CD4-positive, alpha-beta T cell (primary cell): ENCODE data around the gene IGF2R. TPM values are rescaled to one million over a fixed set of nuclear protein-coding genes. Genes with fewer than 3 reads are reported as not detected.

Experiments
- ATAC-seq: fragments of 200-7000 bp; cut with Tn5 transposase; one replicate; pipeline ENCODE4 v1.10.0; 2022; ENCODE audit warnings: mild to moderate bottlenecking; ENCODE audit not compliant: poor library complexity
- CTCF ChIA-PET: fragments of 350-600 bp; sonication (Branson Sonifier 250); formaldehyde crosslinking; loops from one replicate; lab custom pipeline; 2021; ENCODE audit warnings: antibody characterized with exemption, inconsistent platforms; lab: Charles Lee
- POLR2A ChIA-PET: fragments of 350-600 bp; sonication (Branson Sonifier 250); formaldehyde crosslinking; loops from one replicate; lab custom pipeline; 2021; ENCODE audit warnings: antibody characterized with exemption, inconsistent platforms; lab: Charles Lee
- DNase-seq, 14 experiments: peaks; one replicate each; pipeline ENCODE4 v3.0.0-alpha.2; 2013 to 2020; ENCODE audit warnings: mixed read lengths in 2 of 14
- H3K27ac ChIP-seq, 2 donors: one replicate each; pipeline versions ENCODE4 v1.5.1 to v1.7.0; 2013; ENCODE audit warnings: low read length in 2 of 2, low read depth in 1 of 2, mild to moderate bottlenecking in 1 of 2
- H3K27me3 ChIP-seq, 2 experiments: 1 replicate in 1 of 2; 2 replicates in 1 of 2; pipeline versions ENCODE4 v1.6.1 to v1.7.0; 2013; ENCODE audit warnings: low read length in 2 of 2, control low read depth in 1 of 2, mild to moderate bottlenecking in 1 of 2, moderate library complexity in 1 of 2; ENCODE audit not compliant: insufficient read depth in 2 of 2, control insufficient read depth in 1 of 2
- H3K36me3 ChIP-seq: one replicate; pipeline ENCODE4 v1.6.1; 2013; ENCODE audit warnings: low read length, control low read depth; ENCODE audit not compliant: insufficient read depth
- H3K4me1 ChIP-seq: one replicate; pipeline ENCODE4 v1.6.1; 2013; ENCODE audit warnings: low read length, control low read depth; ENCODE audit not compliant: insufficient read depth
- H3K4me3 ChIP-seq: one replicate; pipeline ENCODE4 v1.5.1; 2013; ENCODE audit warnings: mild to moderate bottlenecking, low read length, moderate library complexity
- H3K9me3 ChIP-seq, 2 experiments: 1 replicate in 1 of 2; 2 replicates in 1 of 2; pipeline versions ENCODE4 v1.6.1 to v1.7.0; 2013; ENCODE audit warnings: low read length in 2 of 2, mild to moderate bottlenecking in 2 of 2, control low read depth in 1 of 2, moderate library complexity in 1 of 2; ENCODE audit not compliant: control insufficient read depth in 1 of 2, insufficient read depth in 1 of 2
- H3K27ac Mint-ChIP-seq: one replicate; pipeline ENCODE4 v1.8.0; 2020; ENCODE audit warnings: mixed read lengths
- H3K27me3 Mint-ChIP-seq: one replicate; pipeline ENCODE4 v1.8.0; 2021; ENCODE audit warnings: mixed read lengths
- H3K36me3 Mint-ChIP-seq: one replicate; pipeline ENCODE4 v1.8.0; 2021; ENCODE audit warnings: low read depth, mixed read lengths
- H3K4me1 Mint-ChIP-seq: one replicate; pipeline ENCODE4 v1.8.0; 2021; ENCODE audit warnings: low read depth, mixed read lengths
- H3K4me3 Mint-ChIP-seq: one replicate; pipeline ENCODE4 v1.8.0; 2020; ENCODE audit warnings: mild to moderate bottlenecking, mixed read lengths
- H3K9me3 Mint-ChIP-seq: one replicate; pipeline ENCODE4 v1.8.0; 2020; ENCODE audit warnings: mixed read lengths
- intact Hi-C, 2 experiments: fragments of 100-400 bp; cut with DNase I in 1 of 2; cut with micrococcal nuclease in 1 of 2; formaldehyde crosslinking; loops; one replicate each; pipeline versions ENCODE4 v1.15.1 to v1.9.0; 2023 to 2025; cut with DNase I, micrococcal nuclease
- total RNA-seq, 174 experiments: library from RNA in 2 of 174; stranded (reverse) in 2 of 174; gene quantifications; one replicate each; pipeline ENCODE4 v1.2.3 and lab custom pipeline; 2021 to 2026
- TF ChIP-seq, protein P1 (sequence below): fragments of 200-600 bp; IDR thresholded peaks from one replicate; pipeline ENCODE4 v1.8.0; 2022; ENCODE audit warnings: antibody characterized with exemption, mild to moderate bottlenecking

IGF2R gene
- total RNA-seq, 2 experiments from 2014 or later: 43.8 to 46.7 TPM

GRCh38 chr6:160027931-160028330, 59.0 kb downstream of the IGF2R start:
- Histone ChIP-seq H3K27ac (no peak overlapping the region), H3K4me1 (no peaks in the 10 kb centered on the region), H3K4me3 (no peak overlapping the region), H3K27me3 (no peaks in the 10 kb centered on the region), H3K9me3 (no peaks in the 10 kb centered on the region), H3K36me3 (peaks cover 75% of the 10 kb centered on the region)
- TF ChIP-seq, protein P1, sequence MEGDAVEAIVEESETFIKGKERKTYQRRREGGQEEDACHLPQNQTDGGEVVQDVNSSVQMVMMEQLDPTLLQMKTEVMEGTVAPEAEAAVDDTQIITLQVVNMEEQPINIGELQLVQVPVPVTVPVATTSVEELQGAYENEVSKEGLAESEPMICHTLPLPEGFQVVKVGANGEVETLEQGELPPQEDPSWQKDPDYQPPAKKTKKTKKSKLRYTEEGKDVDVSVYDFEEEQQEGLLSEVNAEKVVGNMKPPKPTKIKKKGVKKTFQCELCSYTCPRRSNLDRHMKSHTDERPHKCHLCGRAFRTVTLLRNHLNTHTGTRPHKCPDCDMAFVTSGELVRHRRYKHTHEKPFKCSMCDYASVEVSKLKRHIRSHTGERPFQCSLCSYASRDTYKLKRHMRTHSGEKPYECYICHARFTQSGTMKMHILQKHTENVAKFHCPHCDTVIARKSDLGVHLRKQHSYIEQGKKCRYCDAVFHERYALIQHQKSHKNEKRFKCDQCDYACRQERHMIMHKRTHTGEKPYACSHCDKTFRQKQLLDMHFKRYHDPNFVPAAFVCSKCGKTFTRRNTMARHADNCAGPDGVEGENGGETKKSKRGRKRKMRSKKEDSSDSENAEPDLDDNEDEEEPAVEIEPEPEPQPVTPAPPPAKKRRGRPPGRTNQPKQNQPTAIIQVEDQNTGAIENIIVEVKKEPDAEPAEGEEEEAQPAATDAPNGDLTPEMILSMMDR: no peak
- ATAC-seq (no peak), DNase-seq (no peak)
- CTCF ChIA-PET: no interaction called here
- H3K36me3 Mint-ChIP-seq: peaks cover 74% of the 10 kb centered on the region
- no peaks in the 10 kb centered on the region for H3K9me3 Mint-ChIP-seq
- H3K4me3 Mint-ChIP-seq: no peak overlapping the region
- peaks cover 13% of the 10 kb centered on the region for H3K4me1 Mint-ChIP-seq
- peak overlapping the region; percentile 66 for H3K27ac Mint-ChIP-seq
- intact Hi-C loops: no loop called here
- no peaks in the 10 kb centered on the region for H3K27me3 Mint-ChIP-seq
- POLR2A ChIA-PET: interaction anchor here (1.4 kb wide), 1 partner anchor 12 kb away, joined by 4 read pairs; no protein-coding TSS in a partner anchor

DNA sequence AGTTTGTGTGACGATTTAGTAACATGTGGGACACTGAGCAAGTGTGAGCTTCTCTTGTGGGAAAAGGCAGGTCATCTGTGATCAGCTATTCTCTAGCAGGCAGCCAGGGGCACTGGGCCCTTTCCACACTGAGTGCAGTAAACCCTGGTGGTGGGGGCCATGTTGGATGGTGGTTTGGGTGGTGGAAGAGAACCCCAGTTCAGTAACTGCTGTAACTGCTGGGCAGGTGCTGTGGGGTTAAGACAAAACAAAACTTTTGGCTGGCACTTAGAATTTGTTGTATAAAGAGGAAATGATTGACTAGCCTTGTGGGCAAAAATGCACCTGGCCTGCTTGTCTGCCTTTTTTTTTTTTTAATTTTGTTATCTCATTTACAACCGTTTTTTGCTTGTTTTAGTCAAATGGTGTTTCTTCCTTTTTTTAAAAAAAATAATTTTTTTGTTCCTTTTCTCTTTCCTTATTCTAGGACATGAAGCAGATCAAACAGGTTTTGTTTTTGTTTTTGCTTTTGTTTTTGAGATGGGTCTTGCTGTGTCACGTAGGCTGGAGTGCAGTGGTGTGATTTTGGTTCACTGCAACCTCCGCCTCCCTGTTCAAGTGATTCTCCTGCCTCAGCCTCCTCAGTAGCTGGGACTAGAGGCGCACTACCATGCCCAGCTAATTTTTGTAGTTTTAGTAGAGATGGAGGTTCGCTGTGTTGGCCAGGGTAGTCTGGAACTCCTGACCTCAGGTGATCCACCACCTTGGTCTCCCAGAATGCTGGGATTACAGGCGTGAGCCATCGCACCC, 59.8 kb downstream of the IGF2R start:
- no peaks in the 10 kb centered on the region for H3K9me3 Mint-ChIP-seq
- Histone ChIP-seq H3K4me1 (no peaks in the 10 kb centered on the region), H3K4me3 (no peak overlapping the region), H3K9me3 (no peaks in the 10 kb centered on the region), H3K36me3 (peaks cover 81% of the 10 kb centered on the region), H3K27ac (no peak overlapping the region), H3K27me3 (no peaks in the 10 kb centered on the region)
- no peaks in the 10 kb centered on the region for H3K27me3 Mint-ChIP-seq
- POLR2A ChIA-PET: interaction anchor here (1.4 kb wide), 1 partner anchor 12 kb away, joined by 4 read pairs; no protein-coding TSS in a partner anchor
- peak in 4 of 14 experiments; percentile 15 to 37 (median 32) for DNase-seq
- ATAC-seq: peak; percentile 77
- CTCF ChIA-PET: no interaction called here
- H3K27ac Mint-ChIP-seq: peak overlapping the region; percentile 66
- H3K4me3 Mint-ChIP-seq: no peak overlapping the region
- TF ChIP-seq, protein P1: no peak
- peaks cover 13% of the 10 kb centered on the region for H3K4me1 Mint-ChIP-seq
- H3K36me3 Mint-ChIP-seq: peaks cover 82% of the 10 kb centered on the region
- intact Hi-C loops: no loop called here

- no peaks in the 10 kb centered on the region for H3K27me3 Mint-ChIP-seq
- ChIA-PET POLR2A (no interaction called here), CTCF (no interaction called here)
- DNase-seq: no peak
- no peaks in the 10 kb centered on the region for H3K27me3 ChIP-seq
- peaks cover 81% of the 10 kb centered on the region for H3K36me3 ChIP-seq
- TF ChIP-seq, protein P1: no peak
- H3K9me3 Mint-ChIP-seq: no peaks in the 10 kb centered on the region
- no peak overlapping the region for H3K4me3 Mint-ChIP-seq
- no peak overlapping the region for H3K4me3 ChIP-seq
- no peaks in the 10 kb centered on the region for H3K9me3 ChIP-seq
- no peak overlapping the region for H3K27ac Mint-ChIP-seq
- no peak for ATAC-seq
- no peaks in the 10 kb centered on the region for H3K4me1 ChIP-seq
- peaks cover 13% of the 10 kb centered on the region for H3K4me1 Mint-ChIP-seq
- peaks cover 90% of the 10 kb centered on the region for H3K36me3 Mint-ChIP-seq
- H3K27ac ChIP-seq: no peak overlapping the region
- intact Hi-C loops: no loop called here
Measured at GRCh38 chr6:160029525-160029924, 60.6 kb downstream of the IGF2R start.
